IMR-90 (cell line): ENCODE data around the gene JMJD8. TPM values are rescaled to one million over a fixed set of nuclear protein-coding genes. Genes with fewer than 3 reads are reported as not detected.

ENCODE experiments used
- ATAC-seq: fragments of 200-7000 bp; cut with Tn5 transposase; 2 replicates; pipeline ENCODE4 v1.9.1; 2020; ENCODE audit warnings: low read depth, mild to moderate bottlenecking, moderate library complexity
- BruUV-seq: library from RNA; stranded (reverse); fragments of 400-500 nt; replicated peaks from 2 replicates; lab custom pipeline; 2021; lab: Mats Ljungman, UMichigan
- CTCF ChIA-PET: fragments of 300-600 bp; formaldehyde crosslinking; extraction: SDS; loops from one replicate; lab custom pipeline; 2021; ENCODE audit warnings: antibody characterized with exemption; lab: Yijun Ruan, JAX
- POLR2A ChIA-PET: fragments of 300-600 bp; sonication (Branson Sonifier 250); formaldehyde crosslinking; loops from one replicate; lab custom pipeline; 2022; ENCODE audit warnings: antibody characterized with exemption; ENCODE audit not compliant: unreplicated experiment; lab: Charles Lee
- DNase-seq: peaks from one replicate; pipeline ENCODE4 v3.0.0; 2013
- H2AFZ ChIP-seq: replicated peaks from 2 replicates; pipeline ENCODE3; 2013; ENCODE audit warnings: low read length, mild to moderate bottlenecking; ENCODE audit not compliant: poor library complexity
- H2AK5ac ChIP-seq: 2 replicates; pipeline ENCODE4 v1.6.1; 2013; ENCODE audit warnings: low read depth, low read length, inconsistent platforms
- H2AK9ac ChIP-seq: replicated peaks from 2 replicates; pipeline ENCODE3; 2013; ENCODE audit warnings: mild to moderate bottlenecking, low read depth, low read length, moderate library complexity; ENCODE audit not compliant: poor library complexity
- H2BK120ac ChIP-seq: 2 replicates; pipeline ENCODE4 v1.6.1; 2013; ENCODE audit warnings: low read depth, low read length, inconsistent platforms
- H2BK15ac ChIP-seq: 3 replicates; pipeline ENCODE4 v1.6.1; 2013; ENCODE audit warnings: low read depth, low read length, inconsistent platforms
- H2BK20ac ChIP-seq: 2 replicates; pipeline ENCODE4 v1.6.1; 2013; ENCODE audit warnings: low read depth, mild to moderate bottlenecking, inconsistent platforms, low read length, moderate library complexity
- H2BK5ac ChIP-seq: 2 replicates; pipeline ENCODE4 v1.6.1; 2013; ENCODE audit warnings: mild to moderate bottlenecking, low read depth, low read length, inconsistent platforms; ENCODE audit not compliant: poor library complexity, severe bottlenecking
- H3K14ac ChIP-seq: replicated peaks from 2 replicates; pipeline ENCODE4 v1.6.1; 2013; ENCODE audit warnings: low read depth, low read length, inconsistent platforms
- H3K18ac ChIP-seq: 2 replicates; pipeline ENCODE4 v1.6.1; 2013; ENCODE audit warnings: low read depth, low read length, control low read depth
- H3K23ac ChIP-seq: 2 replicates; pipeline ENCODE4 v1.6.1; 2013; ENCODE audit warnings: low read depth, low read length, inconsistent platforms
- H3K27ac ChIP-seq: 2 replicates; pipeline ENCODE4 v1.5.1; 2013; ENCODE audit warnings: mild to moderate bottlenecking, control low read depth, low read length; ENCODE audit not compliant: insufficient read depth
- H3K27me3 ChIP-seq: 2 replicates; pipeline ENCODE4 v1.6.1; 2013; ENCODE audit warnings: low read length; ENCODE audit not compliant: control insufficient read depth, insufficient read depth
- H3K36me3 ChIP-seq: 2 replicates; pipeline ENCODE4 v1.6.1; 2013; ENCODE audit warnings: low read length, mixed read lengths; ENCODE audit not compliant: control insufficient read depth, insufficient read depth
- H3K4ac ChIP-seq: 2 replicates; pipeline ENCODE4 v1.6.1; 2013; ENCODE audit warnings: low read depth, low read length, inconsistent platforms
- H3K4me1 ChIP-seq: 2 replicates; pipeline ENCODE4 v1.6.1; 2013; ENCODE audit warnings: low read length, mixed read lengths; ENCODE audit not compliant: control insufficient read depth, insufficient read depth
- H3K4me2 ChIP-seq: 2 replicates; pipeline ENCODE4 v1.6.1; 2013; ENCODE audit warnings: low read depth, mild to moderate bottlenecking, control low read depth, low read length, moderate library complexity
- H3K4me3 ChIP-seq: 2 replicates; pipeline ENCODE4 v1.5.1; 2013; ENCODE audit warnings: low read depth, mild to moderate bottlenecking, control low read depth, low read length, moderate library complexity; ENCODE audit not compliant: insufficient read depth
- H3K56ac ChIP-seq: 2 replicates; pipeline ENCODE4 v1.6.1; 2013; ENCODE audit warnings: low read length, inconsistent platforms; ENCODE audit not compliant: insufficient read depth; ENCODE audit errors: extremely low read depth
- H3K79me1 ChIP-seq, 2 experiments: 2 replicates each; pipeline ENCODE4 v1.6.1; 2013; ENCODE audit warnings: low read length in 2 of 2, inconsistent platforms in 1 of 2, low read depth in 1 of 2
- H3K9ac ChIP-seq: 2 replicates; pipeline ENCODE4 v1.6.1; 2013; ENCODE audit warnings: low read depth, low read length, control low read depth
- H3K9me1 ChIP-seq: 2 replicates; pipeline ENCODE4 v1.6.1; 2013; ENCODE audit warnings: low read length, inconsistent platforms; ENCODE audit not compliant: insufficient read depth
- H3K9me3 ChIP-seq: 2 replicates; pipeline ENCODE4 v1.6.1; 2013; ENCODE audit warnings: low read length; ENCODE audit not compliant: control insufficient read depth, insufficient read depth
- H4K20me1 ChIP-seq: 2 replicates; pipeline ENCODE4 v1.6.1; 2013; ENCODE audit warnings: low read length, inconsistent platforms; ENCODE audit not compliant: insufficient read depth
- H4K5ac ChIP-seq: 2 replicates; pipeline ENCODE4 v1.6.1; 2013; ENCODE audit warnings: mild to moderate bottlenecking, low read depth, low read length, control low read depth
- H4K8ac ChIP-seq, 2 experiments: 2 replicates each; pipeline ENCODE4 v1.6.1; 2013; ENCODE audit warnings: low read depth in 2 of 2, low read length in 2 of 2, control low read depth in 1 of 2, inconsistent platforms in 1 of 2
- H4K91ac ChIP-seq: 2 replicates; pipeline ENCODE4 v1.6.1; 2013; ENCODE audit warnings: low read depth, low read length, inconsistent platforms; ENCODE audit not compliant: insufficient read depth
- CEBPB ChIP-seq: IDR thresholded peaks from 2 replicates; pipeline ENCODE4 v1.6.1; 2012; ENCODE audit warnings: low read depth, low read length, improper control_type of control experiment
- CTCF ChIP-seq: conservative IDR thresholded peaks from 2 replicates; pipeline ENCODE4 v1.5.1; 2012; ENCODE audit warnings: mild to moderate bottlenecking, low read depth, low read length, improper control_type of control experiment
- POLR2A ChIP-seq: IDR thresholded peaks from 2 replicates; pipeline ENCODE4 v1.6.1; 2012; ENCODE audit warnings: mild to moderate bottlenecking, low read depth, low read length
- RAD21 ChIP-seq: IDR thresholded peaks from 2 replicates; pipeline ENCODE4 v1.6.1; 2012; ENCODE audit warnings: low read length, improper control_type of control experiment
- RFX5 ChIP-seq: IDR thresholded peaks from 2 replicates; pipeline ENCODE4 v1.8.0; 2012; ENCODE audit warnings: low read depth, mild to moderate bottlenecking, low read length, moderate library complexity
- SMC3 ChIP-seq: fragments of 150-350 bp; IDR thresholded peaks from 2 replicates; pipeline ENCODE4 v1.6.1; 2016; ENCODE audit warnings: low read depth, mild to moderate bottlenecking, antibody characterized with exemption, low read length, moderate library complexity
- USF2 ChIP-seq: fragments of 150-350 bp; IDR thresholded peaks from 2 replicates; pipeline ENCODE4 v1.6.1; 2017; ENCODE audit warnings: mild to moderate bottlenecking, antibody characterized with exemption, low read length, low read depth
- WGBS, 2 experiments: methylation state at CpG; one replicate each; pipeline versions ENCODE4 v1.1.5 to v1.1.7; 2013; ENCODE audit warnings: missing lambda C conversion rate in 2 of 2; ENCODE audit not compliant: insufficient read length in 1 of 2; ENCODE audit errors: extremely low coverage in 2 of 2; 5-methylcytosine and 5-hydroxymethylcytosine counted together
- dilution Hi-C: fragments of 300-500 bp; cut with HindIII; formaldehyde crosslinking; loops from one replicate; pipeline ENCODE4 v1.14.3; 2018; ENCODE audit warnings: low sequenced_read_pairs; ENCODE audit not compliant: unreplicated experiment
- in situ Hi-C: fragments of 300-500 bp; cut with MboI; formaldehyde crosslinking; loops from 3 replicates; pipeline ENCODE4 v1.14.3; 2019; ENCODE audit warnings: low sequenced_read_pairs, inconsistent platforms, mixed read lengths
- intact Hi-C: fragments of 100-400 bp; cut with micrococcal nuclease; formaldehyde crosslinking; loops from 2 replicates; pipeline ENCODE4 v1.10.0; 2022
- polyA plus RNA-seq, 3 experiments: library from polyadenylated mRNA; depleted of rRNA; stranded (reverse); fragments of >200 nt; gene quantifications; 2 replicates each; pipeline ENCODE4 v1.2.3, GENCODE V29; 2012; ENCODE audit warnings: low replicate concordance in 1 of 3
- total RNA-seq: library from RNA; depleted of rRNA; stranded (reverse); fragments of >200 nt; gene quantifications from 2 replicates; pipeline ENCODE4 v1.2.3, GENCODE V29; 2012

The JMJD8 gene
- total and polyA plus RNA-seq, 2 of the 4 experiments (the other 2 are of a cell fraction): 17.7 to 62.5 TPM

- 98% methylated on average over 11 of the region's 21 CpGs; no CpG with 5 or more reads in 1 of the 2 experiments for WGBS, 2 experiments
- no peak overlapping the region for H2BK20ac ChIP-seq
- CTCF ChIA-PET: no interaction called here
- peaks cover 0 to 37% of the 10 kb centered on the region in 2 experiments; a peak in 1 of 4 replicates for H3K79me1 ChIP-seq
- H3K4me3 ChIP-seq: no peak overlapping the region
- no peak overlapping the region for H3K4me2 ChIP-seq
- H2AFZ ChIP-seq: no peak overlapping the region
- no peak overlapping the region for H3K27ac ChIP-seq
- no peak overlapping the region for H3K4ac ChIP-seq
- peaks cover 14% of the 10 kb centered on the region for H3K4me1 ChIP-seq
- TF ChIP-seq CTCF (no peak), SMC3 (no peak), RAD21 (no peak), RFX5 (no peak), USF2 (no peak), CEBPB (no peak), POLR2A (no peak)
- dilution Hi-C loops (no loop called here), in situ Hi-C loops (no loop called here), intact Hi-C loops (no loop called here)
- H3K23ac ChIP-seq: no peak overlapping the region
- no peaks in the 10 kb centered on the region; the same call in 1 of the 2 replicates for H3K9me1 ChIP-seq
- no peak overlapping the region for H2AK9ac ChIP-seq
- H3K56ac ChIP-seq: no peak overlapping the region
- no peak overlapping the region for H4K8ac ChIP-seq
- no TSS peak for BruUV-seq
- H4K20me1 ChIP-seq: peaks cover 27% of the 10 kb centered on the region
- POLR2A ChIA-PET: no interaction called here
- H2BK120ac ChIP-seq: no peak overlapping the region
- no peak overlapping the region for H3K9ac ChIP-seq
- no peak overlapping the region for H3K18ac ChIP-seq
- H4K5ac ChIP-seq: no peak overlapping the region
- no peaks in the 10 kb centered on the region for H3K27me3 ChIP-seq
- peaks cover 47% of the 10 kb centered on the region for H3K36me3 ChIP-seq
- H3K14ac ChIP-seq: no peak overlapping the region
- H3K9me3 ChIP-seq: no peaks in the 10 kb centered on the region
- no peak overlapping the region for H2AK5ac ChIP-seq
- DNase-seq (no peak), ATAC-seq (no peak)
- H2BK5ac ChIP-seq: no peak overlapping the region
- no peak overlapping the region for H4K91ac ChIP-seq
- H2BK15ac ChIP-seq: no peak overlapping the region
Observed at GRCh38 chr16:672851-673250, 11.3 kb downstream of the JMJD8 start.
